Uterus (tissue), 2 donors: ENCODE measurements around the gene KRT6C.

Experiments used
- POLR2A ChIP-seq, 2 donors: fragments of 450-650 bp; IDR thresholded peaks; one replicate each; pipeline ENCODE4 v1.6.1; 2016; ENCODE audit warnings: antibody characterized with exemption in 2 of 2, mild to moderate bottlenecking in 1 of 2, moderate library complexity in 1 of 2
- TF ChIP-seq, protein P1 (sequence below), 4 experiments: fragments of 200-600 bp in 2 of 4; fragments of 450-650 bp in 2 of 4; sonication (generic) in 2 of 4; IDR thresholded peaks; one replicate each; pipeline ENCODE4 v1.5.1; 2016 to 2019; ENCODE audit warnings: antibody characterized with exemption in 4 of 4, mild to moderate bottlenecking in 2 of 4, moderate library complexity in 1 of 4

DNA sequence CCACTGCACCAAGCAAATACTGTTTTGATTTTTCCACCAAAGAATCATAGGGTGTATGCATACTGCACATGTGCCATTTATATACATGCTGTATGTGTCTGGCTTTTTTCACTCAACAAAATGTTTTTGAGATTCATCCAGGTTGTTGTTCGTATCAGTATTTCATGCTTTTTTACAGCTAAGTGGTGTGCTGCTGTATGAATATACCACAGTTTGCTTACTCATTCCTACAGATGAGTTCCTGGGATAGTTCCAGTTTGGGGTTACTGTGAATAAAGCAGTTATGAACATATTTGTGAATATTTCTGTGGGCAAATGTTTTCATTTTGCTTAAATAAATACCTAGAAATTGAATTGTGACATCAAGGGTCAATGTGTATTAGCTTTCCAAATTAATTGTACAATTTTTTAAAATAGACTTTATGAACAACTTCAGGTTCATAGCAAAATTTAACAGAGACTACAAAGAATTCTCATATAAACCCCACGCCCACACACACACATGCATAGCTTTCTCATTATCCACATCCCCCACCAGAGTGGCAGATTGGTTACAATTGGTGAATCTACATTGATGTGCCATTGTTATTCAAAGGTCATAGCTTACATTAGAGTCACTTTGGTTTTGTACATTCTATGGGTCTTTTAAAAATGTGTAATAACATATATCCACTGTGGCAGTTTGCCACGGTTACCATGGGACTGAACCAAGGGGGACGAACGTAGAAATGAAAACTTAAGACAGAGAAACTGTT, 26.4 kb upstream of the KRT6C start:
- TF ChIP-seq, protein P1, sequence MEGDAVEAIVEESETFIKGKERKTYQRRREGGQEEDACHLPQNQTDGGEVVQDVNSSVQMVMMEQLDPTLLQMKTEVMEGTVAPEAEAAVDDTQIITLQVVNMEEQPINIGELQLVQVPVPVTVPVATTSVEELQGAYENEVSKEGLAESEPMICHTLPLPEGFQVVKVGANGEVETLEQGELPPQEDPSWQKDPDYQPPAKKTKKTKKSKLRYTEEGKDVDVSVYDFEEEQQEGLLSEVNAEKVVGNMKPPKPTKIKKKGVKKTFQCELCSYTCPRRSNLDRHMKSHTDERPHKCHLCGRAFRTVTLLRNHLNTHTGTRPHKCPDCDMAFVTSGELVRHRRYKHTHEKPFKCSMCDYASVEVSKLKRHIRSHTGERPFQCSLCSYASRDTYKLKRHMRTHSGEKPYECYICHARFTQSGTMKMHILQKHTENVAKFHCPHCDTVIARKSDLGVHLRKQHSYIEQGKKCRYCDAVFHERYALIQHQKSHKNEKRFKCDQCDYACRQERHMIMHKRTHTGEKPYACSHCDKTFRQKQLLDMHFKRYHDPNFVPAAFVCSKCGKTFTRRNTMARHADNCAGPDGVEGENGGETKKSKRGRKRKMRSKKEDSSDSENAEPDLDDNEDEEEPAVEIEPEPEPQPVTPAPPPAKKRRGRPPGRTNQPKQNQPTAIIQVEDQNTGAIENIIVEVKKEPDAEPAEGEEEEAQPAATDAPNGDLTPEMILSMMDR (IDR thresholded peaks at IDR 0.05) = no peak
- TF ChIP-seq POLR2A (IDR thresholded peaks at IDR 0.05) = no peak
